ENCODE results near the gene IKZF4. TPM values are rescaled to one million over a fixed set of nuclear protein-coding genes. Genes with fewer than 3 reads are reported as not detected.

IKZF4 gene
- total RNA-seq, 2 donors from 2014 or later, result 4.5 to 7.6 TPM

- Histone ChIP-seq H3K27me3 (replicated peaks; ENCODE audit: insufficient read depth) (no peaks in the 10 kb centered on the region), H3K4me3 (no peak overlapping the region), H3K4me1 (ENCODE audit: control insufficient read depth in 1 of 2, low read depth in 2 of 2) (no peaks in the 10 kb centered on the region), H3K36me3 (no peaks in the 10 kb centered on the region), H3K27ac (no peak overlapping the region), H3K9me3 (no peaks in the 10 kb centered on the region)
- TF ChIP-seq, protein P1, sequence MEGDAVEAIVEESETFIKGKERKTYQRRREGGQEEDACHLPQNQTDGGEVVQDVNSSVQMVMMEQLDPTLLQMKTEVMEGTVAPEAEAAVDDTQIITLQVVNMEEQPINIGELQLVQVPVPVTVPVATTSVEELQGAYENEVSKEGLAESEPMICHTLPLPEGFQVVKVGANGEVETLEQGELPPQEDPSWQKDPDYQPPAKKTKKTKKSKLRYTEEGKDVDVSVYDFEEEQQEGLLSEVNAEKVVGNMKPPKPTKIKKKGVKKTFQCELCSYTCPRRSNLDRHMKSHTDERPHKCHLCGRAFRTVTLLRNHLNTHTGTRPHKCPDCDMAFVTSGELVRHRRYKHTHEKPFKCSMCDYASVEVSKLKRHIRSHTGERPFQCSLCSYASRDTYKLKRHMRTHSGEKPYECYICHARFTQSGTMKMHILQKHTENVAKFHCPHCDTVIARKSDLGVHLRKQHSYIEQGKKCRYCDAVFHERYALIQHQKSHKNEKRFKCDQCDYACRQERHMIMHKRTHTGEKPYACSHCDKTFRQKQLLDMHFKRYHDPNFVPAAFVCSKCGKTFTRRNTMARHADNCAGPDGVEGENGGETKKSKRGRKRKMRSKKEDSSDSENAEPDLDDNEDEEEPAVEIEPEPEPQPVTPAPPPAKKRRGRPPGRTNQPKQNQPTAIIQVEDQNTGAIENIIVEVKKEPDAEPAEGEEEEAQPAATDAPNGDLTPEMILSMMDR (IDR thresholded peaks at IDR 0.05), result no peak
- DNase-seq (ENCODE audit: low spot score), result no peak
- ATAC-seq (ENCODE audit: insufficient number of reproducible peaks, low FRiP score, low read depth), result no peak
These were observed 66.4 kb downstream of the IKZF4 start for GRCh38 chr12:56087220-56087619.

Other genes starting within 250 kb of the IKZF4 start
- gene SARNP, start 203.3 kb upstream of the IKZF4 start, total RNA-seq, result 10 to 100 TPM; 39.1 to 49.2 TPM
- 10 to 100 TPM; 13.8 to 16.2 TPM for gene ORMDL2, start 203.0 kb upstream of the IKZF4 start, total RNA-seq
- 10 to 100 TPM; 27.5 to 39.6 TPM for gene DNAJC14, start 191.5 kb upstream of the IKZF4 start, total RNA-seq
- 10 to 100 TPM; 72.9 to 85.0 TPM for gene MMP19, start 178.1 kb upstream of the IKZF4 start, total RNA-seq
- 10 to 100 TPM; 19.0 to 31.6 TPM for gene PYM1, start 93.1 kb upstream of the IKZF4 start, total RNA-seq
- gene DGKA, start 89.9 kb upstream of the IKZF4 start, total RNA-seq, result 100 to 1,000 TPM in 1 of 2 donors, 10 to 100 TPM in 1; 72.8 to 104 TPM
- under 1 TPM in 1 of 2 donors, not detected in 1; 0.99 TPM for gene PMEL, start 55.0 kb upstream of the IKZF4 start, total RNA-seq
- gene CDK2, start 54.2 kb upstream of the IKZF4 start, total RNA-seq, result 10 to 100 TPM; 18.0 to 32.5 TPM
- 10 to 100 TPM; 70.3 to 89.2 TPM for gene RAB5B, start 47.0 kb upstream of the IKZF4 start, total RNA-seq
- 10 to 100 TPM; 17.6 to 20.6 TPM for gene SUOX, start 23.8 kb upstream of the IKZF4 start, total RNA-seq
- gene RPS26, start 20.9 kb downstream of the IKZF4 start, total RNA-seq, result 1,000 to 10,000 TPM in 1 of 2 donors, 100 to 1,000 TPM in 1; 103 to 1,114 TPM
- gene ERBB3, start 59.1 kb downstream of the IKZF4 start, total RNA-seq, result 1 to 10 TPM; 1.1 to 3.2 TPM
- gene PA2G4, start 83.5 kb downstream of the IKZF4 start, total RNA-seq, result 100 to 1,000 TPM in 1 of 2 donors, 10 to 100 TPM in 1; 53.2 to 111 TPM
- gene RPL41, start 95.6 kb downstream of the IKZF4 start, total RNA-seq, result 1,000 to 10,000 TPM in 1 of 2 donors, 100 to 1,000 TPM in 1; 923 to 1,490 TPM
- 1 to 10 TPM; 4.1 to 7.1 TPM for gene ZC3H10, start 97.2 kb downstream of the IKZF4 start, total RNA-seq
- 100 to 1,000 TPM; 113 to 128 TPM for gene ESYT1, start 107.2 kb downstream of the IKZF4 start, total RNA-seq
- 10 to 100 TPM; 17.1 to 19.1 TPM for gene MYL6B, start 131.5 kb downstream of the IKZF4 start, total RNA-seq
- gene MYL6, start 137.3 kb downstream of the IKZF4 start, total RNA-seq, result 1,000 to 10,000 TPM; 1,762 to 3,064 TPM
- 100 to 1,000 TPM in 1 of 2 donors, 10 to 100 TPM in 1; 68.6 to 109 TPM for gene SMARCC2, start 168.4 kb downstream of the IKZF4 start, total RNA-seq
- gene RNF41, start 200.9 kb downstream of the IKZF4 start, total RNA-seq, result 10 to 100 TPM; 66.6 to 76.5 TPM
- 10 to 100 TPM in 1 of 2 donors, 1 to 10 TPM in 1; 8.7 to 17.2 TPM for gene NABP2, start 203.3 kb downstream of the IKZF4 start, total RNA-seq
- gene SLC39A5, start 209.0 kb downstream of the IKZF4 start, total RNA-seq, result not detected
- gene ANKRD52, start 237.3 kb downstream of the IKZF4 start, total RNA-seq, result 10 to 100 TPM; 30.9 to 36.3 TPM
- 10 to 100 TPM; 14.6 to 26.3 TPM for gene COQ10A, start 245.9 kb downstream of the IKZF4 start, total RNA-seq

Measured in thoracic aorta (tissue), 2 donors.